Ishikawa (cell line): ENCODE data around the gene CX3CL1.

Experiments
- CEBPB ChIP-seq: IDR thresholded peaks from 2 replicates; pipeline ENCODE4 v1.6.1; 2012
- CREB1 ChIP-seq: IDR thresholded peaks from 2 replicates; pipeline ENCODE4 v1.6.1; 2012; ENCODE audit warnings: low read depth
- EGR1 ChIP-seq: IDR thresholded peaks from 2 replicates; pipeline ENCODE4 v1.6.1; 2012
- EP300 ChIP-seq: IDR thresholded peaks from 2 replicates; pipeline ENCODE4 v1.6.1; 2012; ENCODE audit warnings: borderline replicate concordance
- RAD21 ChIP-seq: IDR thresholded peaks from 2 replicates; pipeline ENCODE4 v1.6.1; 2012; ENCODE audit warnings: low read depth
- TAF1 ChIP-seq: IDR thresholded peaks from 2 replicates; pipeline ENCODE4 v1.6.1; 2012; ENCODE audit warnings: low read depth, mild to moderate bottlenecking
- YY1 ChIP-seq: IDR thresholded peaks from 2 replicates; pipeline ENCODE4 v1.6.1; 2012; ENCODE audit warnings: low read depth
- TF ChIP-seq, protein P1 (sequence below): IDR thresholded peaks from 2 replicates; pipeline ENCODE4 v1.6.1; 2012
- TF ChIP-seq, protein P2 (sequence below): IDR thresholded peaks from 2 replicates; pipeline ENCODE4 v1.6.1; 2012; ENCODE audit warnings: low read depth, mild to moderate bottlenecking

DNA sequence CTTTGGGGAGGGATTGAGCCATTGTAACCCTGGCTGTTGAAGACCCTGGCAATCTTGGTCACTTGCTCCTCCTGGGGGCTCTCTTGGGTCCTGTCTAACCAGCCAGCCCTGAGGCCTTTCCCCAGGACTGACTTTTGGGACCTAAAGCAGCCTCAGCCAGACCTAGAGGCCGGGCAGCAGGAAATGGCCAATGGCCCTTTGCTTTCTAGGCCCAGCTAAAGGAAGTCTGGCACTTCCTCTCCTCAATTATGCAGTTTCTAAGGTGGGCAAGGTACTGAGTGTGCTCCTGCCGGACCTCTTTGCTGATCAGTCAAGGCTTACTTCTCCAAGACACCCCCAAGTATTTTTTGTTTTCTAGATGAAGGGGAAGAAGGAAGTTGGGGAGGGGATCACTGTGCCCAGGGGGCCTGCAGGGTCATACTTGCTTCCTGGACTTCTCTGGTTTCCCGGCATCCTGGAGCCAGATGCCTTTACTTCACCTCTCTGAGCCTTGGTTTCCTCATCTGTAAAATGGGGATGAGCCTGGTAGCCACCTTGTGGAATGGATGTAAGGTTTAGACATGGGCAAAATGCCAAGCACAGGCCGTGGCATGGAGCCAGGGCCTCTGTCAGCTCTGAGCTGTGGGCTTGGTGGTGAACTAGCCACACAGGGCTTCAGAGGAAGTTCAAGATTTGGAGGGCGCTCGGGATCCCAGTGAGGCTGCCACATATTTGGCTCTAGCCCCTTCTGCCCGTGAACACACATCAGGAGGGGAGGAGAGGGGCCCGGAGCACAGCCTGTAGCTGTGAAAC is 8.6 kb downstream of the CX3CL1 start:
- TF ChIP-seq CEBPB (no peak), CREB1 (no peak), RAD21 (no peak), EGR1 (no peak), TAF1 (no peak), EP300 (no peak), YY1 (no peak)
- TF ChIP-seq, protein P1, sequence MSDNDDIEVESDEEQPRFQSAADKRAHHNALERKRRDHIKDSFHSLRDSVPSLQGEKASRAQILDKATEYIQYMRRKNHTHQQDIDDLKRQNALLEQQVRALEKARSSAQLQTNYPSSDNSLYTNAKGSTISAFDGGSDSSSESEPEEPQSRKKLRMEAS, result no peak
- TF ChIP-seq, protein P2, sequence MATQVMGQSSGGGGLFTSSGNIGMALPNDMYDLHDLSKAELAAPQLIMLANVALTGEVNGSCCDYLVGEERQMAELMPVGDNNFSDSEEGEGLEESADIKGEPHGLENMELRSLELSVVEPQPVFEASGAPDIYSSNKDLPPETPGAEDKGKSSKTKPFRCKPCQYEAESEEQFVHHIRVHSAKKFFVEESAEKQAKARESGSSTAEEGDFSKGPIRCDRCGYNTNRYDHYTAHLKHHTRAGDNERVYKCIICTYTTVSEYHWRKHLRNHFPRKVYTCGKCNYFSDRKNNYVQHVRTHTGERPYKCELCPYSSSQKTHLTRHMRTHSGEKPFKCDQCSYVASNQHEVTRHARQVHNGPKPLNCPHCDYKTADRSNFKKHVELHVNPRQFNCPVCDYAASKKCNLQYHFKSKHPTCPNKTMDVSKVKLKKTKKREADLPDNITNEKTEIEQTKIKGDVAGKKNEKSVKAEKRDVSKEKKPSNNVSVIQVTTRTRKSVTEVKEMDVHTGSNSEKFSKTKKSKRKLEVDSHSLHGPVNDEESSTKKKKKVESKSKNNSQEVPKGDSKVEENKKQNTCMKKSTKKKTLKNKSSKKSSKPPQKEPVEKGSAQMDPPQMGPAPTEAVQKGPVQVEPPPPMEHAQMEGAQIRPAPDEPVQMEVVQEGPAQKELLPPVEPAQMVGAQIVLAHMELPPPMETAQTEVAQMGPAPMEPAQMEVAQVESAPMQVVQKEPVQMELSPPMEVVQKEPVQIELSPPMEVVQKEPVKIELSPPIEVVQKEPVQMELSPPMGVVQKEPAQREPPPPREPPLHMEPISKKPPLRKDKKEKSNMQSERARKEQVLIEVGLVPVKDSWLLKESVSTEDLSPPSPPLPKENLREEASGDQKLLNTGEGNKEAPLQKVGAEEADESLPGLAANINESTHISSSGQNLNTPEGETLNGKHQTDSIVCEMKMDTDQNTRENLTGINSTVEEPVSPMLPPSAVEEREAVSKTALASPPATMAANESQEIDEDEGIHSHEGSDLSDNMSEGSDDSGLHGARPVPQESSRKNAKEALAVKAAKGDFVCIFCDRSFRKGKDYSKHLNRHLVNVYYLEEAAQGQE, result no peak
